GM18519 (cell line): ENCODE measurements around the gene PTPRD.
A peak's percentile ranks its signal among the peaks of the same experiment; 100 is the strongest.
"Not testable (repeated sequence)": the region's sequence is repeated elsewhere in the genome, so short reads cannot be mapped to it uniquely, and the experiment has no call there.

Source experiments
- ATAC-seq: cut with Tn5 transposase; IDR thresholded peaks from one replicate; pipeline ENCODE4 v1.9.1; 2021; ENCODE audit warnings: mild to moderate bottlenecking, moderate library complexity; ENCODE audit not compliant: unreplicated experiment, low FRiP score

PTPRD gene

GRCh38 chr9:10488937-10489336 lies 123.9 kb downstream of the PTPRD start:
- no peak for ATAC-seq

- no peak for ATAC-seq
These were observed 133.6 kb downstream of the PTPRD start for GRCh38 chr9:10479172-10479571.

GRCh38 chr9:10449201-10449617 lies 163.6 kb downstream of the PTPRD start:
- not testable (repeated sequence) for ATAC-seq

GRCh38 chr9:10447036-10447435 lies 165.8 kb downstream of the PTPRD start:
- no peak for ATAC-seq

GRCh38 chr9:10443868-10444204 lies 169.0 kb downstream of the PTPRD start:
- ATAC-seq = no peak

GRCh38 chr9:10443181-10443867 lies 169.5 kb downstream of the PTPRD start:
- ATAC-seq = no peak

GRCh38 chr9:10438955-10439354 lies 173.8 kb downstream of the PTPRD start:
- no peak for ATAC-seq

GRCh38 chr9:10436756-10437155 lies 176.0 kb downstream of the PTPRD start:
- ATAC-seq = no peak

- no peak for ATAC-seq
These were observed 178.4 kb downstream of the PTPRD start for GRCh38 chr9:10434412-10434811.

- no peak for ATAC-seq
These were observed 201.5 kb downstream of the PTPRD start for GRCh38 chr9:10411272-10411671.

- ATAC-seq = no peak
These were observed 209.5 kb downstream of the PTPRD start for GRCh38 chr9:10403283-10403682.

GRCh38 chr9:10396615-10397014 lies 216.2 kb downstream of the PTPRD start:
- no peak for ATAC-seq

- no peak for ATAC-seq
These were observed 225.5 kb downstream of the PTPRD start for GRCh38 chr9:10387282-10387681.

- no peak for ATAC-seq
These were observed 241.0 kb downstream of the PTPRD start for GRCh38 chr9:10371824-10372223.

GRCh38 chr9:10366171-10366779 lies 246.5 kb downstream of the PTPRD start:
- peak; percentile 97 for ATAC-seq

- no peak for ATAC-seq
These were observed 258.2 kb downstream of the PTPRD start for GRCh38 chr9:10354591-10354990.

- ATAC-seq = not testable (repeated sequence)
These were observed 267.2 kb downstream of the PTPRD start for GRCh38 chr9:10345621-10346020.

- no peak for ATAC-seq
These were observed 271.7 kb downstream of the PTPRD start for GRCh38 chr9:10341057-10341456.

- ATAC-seq = no peak
These were observed 273.6 kb downstream of the PTPRD start for GRCh38 chr9:10339152-10339551.

GRCh38 chr9:10331157-10331556 lies 281.6 kb downstream of the PTPRD start:
- ATAC-seq = no peak

GRCh38 chr9:10282084-10282483 lies 330.7 kb downstream of the PTPRD start:
- no peak for ATAC-seq

- ATAC-seq = no peak
These were observed 337.8 kb downstream of the PTPRD start for GRCh38 chr9:10274988-10275387.
